Gastrocnemius medialis (tissue), 4 donors: ENCODE data around the gene FANCL.

ENCODE experiments used
- CTCF ChIP-seq, 5 experiments: fragments of 450-650 bp in 3 of 5; fragments of 200-600 bp in 2 of 5; sonication (generic) in 2 of 5; IDR thresholded peaks in 4 of 5; conservative IDR thresholded peaks in 1 of 5; 1 replicate in 4 of 5; 2 replicates in 1 of 5; pipeline ENCODE4 v1.5.1; 2016 to 2019; ENCODE audit warnings: antibody characterized with exemption in 5 of 5, mild to moderate bottlenecking in 3 of 5, moderate library complexity in 3 of 5
- POLR2A ChIP-seq, 2 donors: fragments of 450-650 bp; IDR thresholded peaks; one replicate each; pipeline ENCODE4 v1.6.1; 2017; ENCODE audit warnings: antibody characterized with exemption in 2 of 2, mild to moderate bottlenecking in 2 of 2, moderate library complexity in 2 of 2

- no peak for TF ChIP-seq CTCF (IDR thresholded peaks at IDR 0.05 in 4 of 5, conservative IDR thresholded peaks at IDR 0.05 in 1 of 5)
- no peak for TF ChIP-seq POLR2A (IDR thresholded peaks at IDR 0.05)
Observed at GRCh38 chr2:58195662-58196061, 45.5 kb downstream of the FANCL start.
